PC-9 (cell line): ENCODE measurements around the gene JARID2. TPM values are rescaled to one million over a fixed set of nuclear protein-coding genes. Genes with fewer than 3 reads are reported as not detected.

Source experiments
- BruUV-seq: library from RNA; stranded (reverse); fragments of 400-500 nt; replicated peaks from 2 replicates; lab custom pipeline; 2021; lab: Mats Ljungman, UMichigan
- CTCF ChIA-PET: fragments of 300-600 bp; sonication (Branson Sonifier 250); formaldehyde crosslinking; loops from one replicate; lab custom pipeline; 2022; ENCODE audit warnings: antibody characterized with exemption; lab: Charles Lee
- POLR2A ChIA-PET: fragments of 300-600 bp; sonication (Branson Sonifier 250); formaldehyde crosslinking; loops from one replicate; lab custom pipeline; 2022; ENCODE audit warnings: antibody characterized with exemption; ENCODE audit not compliant: unreplicated experiment; lab: Charles Lee
- DNase-seq, 2 experiments: peaks; one replicate each; pipeline versions ENCODE4 v3.0.0 to v3.0.0-alpha.2; 2015 to 2022; ENCODE audit warnings: mixed read lengths in 1 of 2
- H2AFZ ChIP-seq: fragments of 200-600 bp; sonication (generic); 2 replicates; pipeline ENCODE4 v1.8.1; 2017; ENCODE audit warnings: antibody characterized with exemption
- H3F3A ChIP-seq: fragments of 200-600 bp; sonication (generic); 2 replicates; pipeline ENCODE4 v1.8.1; 2017; ENCODE audit warnings: antibody characterized with exemption, mild to moderate bottlenecking, low read depth; ENCODE audit not compliant: insufficient read depth
- H3K27ac ChIP-seq: fragments of 200-600 bp; sonication (generic); 2 replicates; pipeline ENCODE4 v1.6.1; 2016; ENCODE audit warnings: mixed run types
- H3K27me3 ChIP-seq: fragments of 200-600 bp; sonication (generic); 2 replicates; pipeline ENCODE4 v1.6.1; 2016; ENCODE audit warnings: low read depth, mixed run types; ENCODE audit not compliant: insufficient read depth
- H3K36me3 ChIP-seq: fragments of 200-600 bp; sonication (generic); 2 replicates; pipeline ENCODE4 v1.6.1; 2016; ENCODE audit warnings: low read depth, mixed run types
- H3K4me1 ChIP-seq: fragments of 200-600 bp; sonication (generic); replicated peaks from 2 replicates; pipeline ENCODE4 v1.6.1; 2016; ENCODE audit warnings: mixed run types; ENCODE audit not compliant: insufficient read depth
- H3K4me2 ChIP-seq: fragments of 200-600 bp; sonication (generic); 2 replicates; pipeline ENCODE4 v1.6.1; 2017; ENCODE audit warnings: mixed run types
- H3K4me3 ChIP-seq: fragments of 200-600 bp; sonication (generic); 2 replicates; pipeline ENCODE4 v1.6.1; 2016; ENCODE audit warnings: mixed run types
- H3K79me2 ChIP-seq: fragments of 200-600 bp; sonication (generic); 2 replicates; pipeline ENCODE4 v1.6.1; 2017; ENCODE audit warnings: low read depth, mixed run types
- H3K9me2 ChIP-seq: fragments of 200-600 bp; sonication (generic); 2 replicates; pipeline ENCODE4 v1.8.1; 2017; ENCODE audit warnings: mild to moderate bottlenecking; ENCODE audit not compliant: insufficient read depth
- H3K9me3 ChIP-seq: fragments of 200-600 bp; sonication (generic); 2 replicates; pipeline ENCODE4 v1.8.1; 2016; ENCODE audit warnings: low read depth; ENCODE audit not compliant: insufficient read depth
- H4K20me1 ChIP-seq: fragments of 200-600 bp; sonication (generic); 2 replicates; pipeline ENCODE4 v1.8.1; 2017; ENCODE audit not compliant: insufficient read depth
- CTCF ChIP-seq: fragments of 200-600 bp; sonication (generic); conservative IDR thresholded peaks from 2 replicates; pipeline ENCODE4 v1.6.1; 2017; ENCODE audit warnings: mixed run types, antibody characterized with exemption, mild to moderate bottlenecking, moderate library complexity
- EZH2 ChIP-seq: fragments of 200-600 bp; sonication (generic); IDR thresholded peaks from 2 replicates; pipeline ENCODE4 v1.8.0; 2017; ENCODE audit warnings: antibody characterized with exemption, low read depth
- intact Hi-C: fragments of 100-400 bp; cut with micrococcal nuclease; formaldehyde crosslinking; loops from one replicate; pipeline ENCODE4 v1.10.0; 2022; ENCODE audit not compliant: unreplicated experiment
- total RNA-seq: library from RNA; stranded (reverse); gene quantifications from 2 replicates; pipeline ENCODE4 v1.2.3, GENCODE V29; 2021

JARID2 gene
- total RNA-seq, 1 experiment from 2014 or later, result 35.0 TPM

- H3K4me2 ChIP-seq, result peak overlapping the region; percentile 1; the same call in 1 of the 2 replicates
- DNase-seq, result no peak
- H3K9me2 ChIP-seq, result no peaks in the 10 kb centered on the region
- no peak overlapping the region for H2AFZ ChIP-seq
- ChIA-PET POLR2A (no interaction called here), CTCF (interaction anchor here (0.5 kb wide), 1 partner anchor 539 kb away, joined by 3 read pairs; no protein-coding TSS in a partner anchor)
- peaks cover 46% of the 10 kb centered on the region for H3K4me1 ChIP-seq
- 0 out of 2 replicates have a peak, but pooled peaks cover 5% of the 10 kb centered on the region for H3K36me3 ChIP-seq
- intact Hi-C loops, result no loop called here
- no peaks in the 10 kb centered on the region for H3K27me3 ChIP-seq
- peaks cover 12% of the 10 kb centered on the region; the same call in 1 of the 2 replicates for H3F3A ChIP-seq
- BruUV-seq, result no TSS peak
- peaks cover 100% of the 10 kb centered on the region for H3K79me2 ChIP-seq
- peaks cover 70% of the 10 kb centered on the region for H4K20me1 ChIP-seq
- no peak for TF ChIP-seq CTCF
- no peak for TF ChIP-seq EZH2
- no peak overlapping the region for H3K27ac ChIP-seq
- no peaks in the 10 kb centered on the region for H3K9me3 ChIP-seq
- H3K4me3 ChIP-seq, result no peak overlapping the region
Measured at GRCh38 chr6:15260099-15260821, 14.4 kb downstream of the JARID2 start.

- Histone ChIP-seq H3K27me3 (no peaks in the 10 kb centered on the region), H3K36me3 (peaks cover 5% of the 10 kb centered on the region; the same call in 1 of the 2 replicates), H3K9me3 (no peaks in the 10 kb centered on the region), H3K79me2 (peaks cover 100% of the 10 kb centered on the region), H3F3A (0 out of 2 replicates have a peak, but pooled peaks cover 5% of the 10 kb centered on the region), H3K4me3 (no peak overlapping the region), H4K20me1 (peaks cover 80% of the 10 kb centered on the region), H3K4me1 (0 out of 2 replicates have a peak, but pooled peaks cover 26% of the 10 kb centered on the region), H3K4me2 (no peak overlapping the region), H3K27ac (no peak overlapping the region), H3K9me2 (no peaks in the 10 kb centered on the region), H2AFZ (no peak overlapping the region)
- ChIA-PET POLR2A (no interaction called here), CTCF (no interaction called here)
- DNase-seq, result no peak
- intact Hi-C loops, result no loop called here
- no TSS peak for BruUV-seq
- no peak for TF ChIP-seq CTCF
- no peak for TF ChIP-seq EZH2
Measured at GRCh38 chr6:15263780-15264374, 18.0 kb downstream of the JARID2 start.

GRCh38 chr6:15264412-15264811 lies 18.5 kb downstream of the JARID2 start:
- Histone ChIP-seq H3K27ac (no peak overlapping the region), H3K36me3 (peaks cover 5% of the 10 kb centered on the region; the same call in 1 of the 2 replicates), H3K27me3 (no peaks in the 10 kb centered on the region), H3K4me2 (no peak overlapping the region), H3K9me2 (no peaks in the 10 kb centered on the region), H3K9me3 (no peaks in the 10 kb centered on the region), H3K79me2 (peaks cover 100% of the 10 kb centered on the region), H3F3A (0 out of 2 replicates have a peak, but pooled peaks cover 5% of the 10 kb centered on the region), H3K4me3 (no peak overlapping the region), H4K20me1 (peaks cover 80% of the 10 kb centered on the region), H3K4me1 (0 out of 2 replicates have a peak, but pooled peaks cover 20% of the 10 kb centered on the region), H2AFZ (no peak overlapping the region)
- TF ChIP-seq CTCF (no peak), EZH2 (no peak)
- ChIA-PET POLR2A (interaction anchor here (0.6 kb wide), 1 partner anchor 577 kb away, joined by 4 read pairs; no protein-coding TSS in a partner anchor), CTCF (no interaction called here)
- no TSS peak for BruUV-seq
- DNase-seq, result no peak
- intact Hi-C loops, result no loop called here
